ENCODE measurements around the gene E4F1.

E4F1 gene

GRCh38 chr16:2223221-2223941, at the start of gene E4F1:
E4F1 (plus strand) TSS chr16:2223591; CDS start chr16:2223614, 23 bp downstream.
- DNase-seq (ENCODE audit: low spot score), result peak; percentile 100

GRCh38 chr16:2173916-2174315, 49.5 kb upstream of the E4F1 start:
- no peak for DNase-seq (ENCODE audit: low spot score)

GRCh38 chr16:2174396-2175131, 48.8 kb upstream of the E4F1 start:
- no peak for DNase-seq (ENCODE audit: low spot score)

GRCh38 chr16:2175454-2175853, 47.9 kb upstream of the E4F1 start:
- DNase-seq (ENCODE audit: low spot score), result no peak

GRCh38 chr16:2176047-2176446, 47.3 kb upstream of the E4F1 start:
- DNase-seq (ENCODE audit: low spot score), result no peak

- no peak for DNase-seq (ENCODE audit: low spot score)
These were observed 46.3 kb upstream of the E4F1 start for GRCh38 chr16:2177101-2177500.

- DNase-seq (ENCODE audit: low spot score), result no peak
These were observed 45.8 kb upstream of the E4F1 start for GRCh38 chr16:2177561-2177960.

GRCh38 chr16:2178321-2179106, 44.9 kb upstream of the E4F1 start:
- DNase-seq (ENCODE audit: low spot score), result no peak

- DNase-seq (ENCODE audit: low spot score), result no peak
These were observed 44.3 kb upstream of the E4F1 start for GRCh38 chr16:2179107-2179501.

GRCh38 chr16:2179576-2179975, 43.8 kb upstream of the E4F1 start:
- no peak for DNase-seq (ENCODE audit: low spot score)

GRCh38 chr16:2180461-2180860, 42.9 kb upstream of the E4F1 start:
- DNase-seq (ENCODE audit: low spot score), result no peak

- no peak for DNase-seq (ENCODE audit: low spot score)
These were observed 42.1 kb upstream of the E4F1 start for GRCh38 chr16:2180962-2181923.

GRCh38 chr16:2181952-2182351, 41.4 kb upstream of the E4F1 start:
- DNase-seq (ENCODE audit: low spot score), result no peak

GRCh38 chr16:2183671-2184070, 39.7 kb upstream of the E4F1 start:
- DNase-seq (ENCODE audit: low spot score), result no peak

- DNase-seq (ENCODE audit: low spot score), result no peak
These were observed 39.0 kb upstream of the E4F1 start for GRCh38 chr16:2184346-2184745.

GRCh38 chr16:2184962-2185361, 38.4 kb upstream of the E4F1 start:
- no peak for DNase-seq (ENCODE audit: low spot score)

- DNase-seq (ENCODE audit: low spot score), result no peak
These were observed 37.3 kb upstream of the E4F1 start for GRCh38 chr16:2186064-2186463.

- no peak for DNase-seq (ENCODE audit: low spot score)
These were observed 36.9 kb upstream of the E4F1 start for GRCh38 chr16:2186505-2186904.

GRCh38 chr16:2187212-2187611, 36.2 kb upstream of the E4F1 start:
- no peak for DNase-seq (ENCODE audit: low spot score)

GRCh38 chr16:2188395-2188794, 35.0 kb upstream of the E4F1 start:
- DNase-seq (ENCODE audit: low spot score), result no peak

- no peak for DNase-seq (ENCODE audit: low spot score)
These were observed 34.0 kb upstream of the E4F1 start for GRCh38 chr16:2189252-2189893.

Measured in AG08396 (cell line).